ENCODE data around the gene ENKD1. TPM values are rescaled to one million over a fixed set of nuclear protein-coding genes. Genes with fewer than 3 reads are reported as not detected.

Gene ENKD1
- total and polyA plus RNA-seq, 2 donors (not counting 1 experiment from before 2014, with no cell fraction given): 13.3 to 14.3 TPM

DNA sequence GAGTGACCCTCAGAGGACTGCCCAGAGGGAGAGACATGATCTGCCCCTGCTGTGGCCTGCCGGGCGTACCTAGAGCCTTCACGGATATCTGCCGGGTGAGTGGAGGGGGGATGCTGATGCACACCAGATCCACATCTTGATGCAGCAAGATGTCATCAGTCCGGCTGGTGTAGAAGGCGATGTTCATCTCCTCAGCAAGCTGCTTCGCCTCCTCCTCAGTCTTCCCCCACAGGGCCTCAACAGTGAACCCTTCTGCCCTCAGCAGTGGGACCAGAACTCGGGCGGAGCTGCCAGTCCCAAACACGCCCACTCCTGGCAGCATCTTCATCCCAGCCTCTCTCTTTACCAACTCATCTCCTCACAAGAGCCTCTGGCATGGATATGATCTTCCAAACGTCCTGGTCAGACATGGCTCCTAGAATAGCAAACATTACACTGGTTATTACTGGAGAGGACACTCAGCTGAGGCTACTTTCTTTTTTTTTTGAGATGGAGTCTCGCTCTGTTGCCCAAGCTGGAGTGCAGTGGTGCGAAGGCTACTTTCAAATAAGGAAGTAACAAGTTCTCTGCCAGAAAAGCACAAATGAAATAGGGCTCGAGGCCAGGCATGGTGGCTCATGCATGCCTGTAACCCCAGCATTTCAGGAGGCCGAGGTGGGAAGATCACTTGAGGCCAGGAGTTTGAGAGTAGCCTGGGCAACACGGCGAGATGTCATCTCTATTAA, 19.0 kb upstream of the ENKD1 start:
- H3K27me3 ChIP-seq (replicated peaks in 1 of 4; ENCODE audit: control extremely low read depth in 1 of 4, control insufficient read depth in 3 of 4, insufficient read depth in 4 of 4, low read length in 3 of 4): no peaks in the 10 kb centered on the region
- TF ChIP-seq EZH2 (IDR thresholded peaks at IDR 0.05; ENCODE audit: borderline replicate concordance, insufficient read depth, low read depth, low read length, poor library complexity, severe bottlenecking): no peak
- TF ChIP-seq, protein P1, sequence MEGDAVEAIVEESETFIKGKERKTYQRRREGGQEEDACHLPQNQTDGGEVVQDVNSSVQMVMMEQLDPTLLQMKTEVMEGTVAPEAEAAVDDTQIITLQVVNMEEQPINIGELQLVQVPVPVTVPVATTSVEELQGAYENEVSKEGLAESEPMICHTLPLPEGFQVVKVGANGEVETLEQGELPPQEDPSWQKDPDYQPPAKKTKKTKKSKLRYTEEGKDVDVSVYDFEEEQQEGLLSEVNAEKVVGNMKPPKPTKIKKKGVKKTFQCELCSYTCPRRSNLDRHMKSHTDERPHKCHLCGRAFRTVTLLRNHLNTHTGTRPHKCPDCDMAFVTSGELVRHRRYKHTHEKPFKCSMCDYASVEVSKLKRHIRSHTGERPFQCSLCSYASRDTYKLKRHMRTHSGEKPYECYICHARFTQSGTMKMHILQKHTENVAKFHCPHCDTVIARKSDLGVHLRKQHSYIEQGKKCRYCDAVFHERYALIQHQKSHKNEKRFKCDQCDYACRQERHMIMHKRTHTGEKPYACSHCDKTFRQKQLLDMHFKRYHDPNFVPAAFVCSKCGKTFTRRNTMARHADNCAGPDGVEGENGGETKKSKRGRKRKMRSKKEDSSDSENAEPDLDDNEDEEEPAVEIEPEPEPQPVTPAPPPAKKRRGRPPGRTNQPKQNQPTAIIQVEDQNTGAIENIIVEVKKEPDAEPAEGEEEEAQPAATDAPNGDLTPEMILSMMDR (IDR thresholded peaks at IDR 0.05): no peak
- Mint-ChIP-seq H3K27ac (peak overlapping the region; percentile 83), H3K4me1 (peaks cover 24% of the 10 kb centered on the region), H3K27me3 (no peaks in the 10 kb centered on the region), H3K4me3 (peak overlapping the region; percentile 65), H3K9me3 (ENCODE audit: insufficient read depth) (no peaks in the 10 kb centered on the region)
- DNase-seq (peak; percentile 66), ATAC-seq (ENCODE audit: low read depth) (peak; percentile 86)
- peak overlapping the region; percentile 29 for H3K9ac ChIP-seq (ENCODE audit: low read length)
- peak overlapping the region; percentile 63 for H3K4me2 ChIP-seq (replicated peaks; ENCODE audit: low read depth, low read length, poor library complexity, severe bottlenecking)
- POLR2A ChIA-PET: interaction anchor here (0.8 to 1.3 kb wide), 4 partner anchors 13 to 523 kb away, joined by 3 to 5 read pairs (median 3); partner anchors contain the start of gene GFOD2
- H3K36me3 ChIP-seq (replicated peaks in 1 of 2; ENCODE audit: control extremely low read depth in 1 of 2, control insufficient read depth in 1 of 2, extremely low read depth in 1 of 2, insufficient read depth in 2 of 2, low read length in 1 of 2): peaks cover 0 to 21% of the 10 kb centered on the region in 2 experiments
- no peaks in the 10 kb centered on the region for H3K9me3 ChIP-seq (ENCODE audit: control extremely low read depth in 1 of 3, control insufficient read depth in 2 of 3, insufficient read depth in 1 of 3, low read length in 2 of 3)
- H3K4me3 ChIP-seq (ENCODE audit: control extremely low read depth in 1 of 5, extremely low read depth in 1 of 5, insufficient read depth in 1 of 5, low read depth in 2 of 5, low read length in 4 of 5): peak overlapping the region in 1 of 5 experiments; percentile 19
- H2AFZ ChIP-seq (ENCODE audit: insufficient read depth, low read depth, low read length, poor library complexity, severe bottlenecking): no peak overlapping the region
- intact Hi-C loops (cut with micrococcal nuclease): no loop called here
- H3K4me1 ChIP-seq (ENCODE audit: control insufficient read depth in 2 of 2, insufficient read depth in 2 of 2, low read length in 2 of 2): peaks cover 18 to 26% of the 10 kb centered on the region in 2 donors
- peaks cover 11% of the 10 kb centered on the region for H3K79me2 ChIP-seq (ENCODE audit: control insufficient read depth, insufficient read depth, low read length)
- no peaks in the 10 kb centered on the region for H4K20me1 ChIP-seq (ENCODE audit: control insufficient read depth, insufficient read depth, low read length, poor library complexity, severe bottlenecking)
- 82% methylated on average over 11 of the region's 17 CpGs for WGBS (ENCODE audit: insufficient coverage)
- no peak overlapping the region for H3K27ac ChIP-seq (ENCODE audit: low read length in 2 of 2)
- CTCF ChIA-PET: interaction anchor here (0.6 to 1.5 kb wide), 5 partner anchors 13 to 224 kb away, joined by 3 to 10 read pairs (median 3); no protein-coding TSS in a partner anchor

DNA sequence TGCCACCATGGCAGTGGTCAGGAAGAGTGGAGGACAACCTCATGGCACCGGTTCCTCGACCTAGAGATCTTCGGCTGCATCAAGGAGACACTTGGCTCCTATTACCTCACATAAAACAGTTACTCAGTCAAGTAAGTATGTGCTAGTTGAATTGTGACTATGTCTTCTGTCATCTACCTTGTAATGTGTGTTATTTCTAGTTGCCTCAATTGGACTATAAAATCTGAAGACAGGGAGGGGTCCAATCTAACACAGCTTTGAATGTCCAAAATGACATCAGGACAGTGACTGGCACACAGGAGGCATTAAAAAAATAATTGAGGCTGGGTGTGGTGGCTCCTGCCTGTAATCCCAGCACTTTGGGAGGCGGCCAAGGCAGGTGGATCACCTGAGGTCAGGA, 17.2 kb upstream of the ENKD1 start:
- no peak overlapping the region for H3K4me3 Mint-ChIP-seq
- Histone ChIP-seq H3K9me3 (ENCODE audit: control extremely low read depth in 1 of 3, control insufficient read depth in 2 of 3, insufficient read depth in 1 of 3, low read length in 2 of 3) (no peaks in the 10 kb centered on the region), H3K4me1 (ENCODE audit: control insufficient read depth in 2 of 2, insufficient read depth in 2 of 2, low read length in 2 of 2) (peaks cover 18 to 26% of the 10 kb centered on the region in 2 donors), H3K27me3 (replicated peaks in 1 of 4; ENCODE audit: control extremely low read depth in 1 of 4, control insufficient read depth in 3 of 4, insufficient read depth in 4 of 4, low read length in 3 of 4) (no peaks in the 10 kb centered on the region), H3K36me3 (replicated peaks in 1 of 2; ENCODE audit: control extremely low read depth in 1 of 2, control insufficient read depth in 1 of 2, extremely low read depth in 1 of 2, insufficient read depth in 2 of 2, low read length in 1 of 2) (peaks cover 0 to 21% of the 10 kb centered on the region in 2 experiments), H3K4me3 (ENCODE audit: control extremely low read depth in 1 of 5, extremely low read depth in 1 of 5, insufficient read depth in 1 of 5, low read depth in 2 of 5, low read length in 4 of 5) (no peak overlapping the region), H2AFZ (ENCODE audit: insufficient read depth, low read depth, low read length, poor library complexity, severe bottlenecking) (no peak overlapping the region), H3K79me2 (ENCODE audit: control insufficient read depth, insufficient read depth, low read length) (peaks cover 5% of the 10 kb centered on the region), H4K20me1 (ENCODE audit: control insufficient read depth, insufficient read depth, low read length, poor library complexity, severe bottlenecking) (no peaks in the 10 kb centered on the region), H3K4me2 (replicated peaks; ENCODE audit: low read depth, low read length, poor library complexity, severe bottlenecking) (no peak overlapping the region), H3K27ac (ENCODE audit: low read length in 2 of 2) (no peak overlapping the region), H3K9ac (ENCODE audit: low read length) (no peak overlapping the region)
- H3K4me1 Mint-ChIP-seq: peaks cover 24% of the 10 kb centered on the region
- POLR2A ChIA-PET: no interaction called here
- TF ChIP-seq, protein P1 (IDR thresholded peaks at IDR 0.05): no peak
- no peak for TF ChIP-seq EZH2 (IDR thresholded peaks at IDR 0.05; ENCODE audit: borderline replicate concordance, insufficient read depth, low read depth, low read length, poor library complexity, severe bottlenecking)
- intact Hi-C loops (cut with micrococcal nuclease): no loop called here
- WGBS (ENCODE audit: insufficient coverage): no CpG with 5 or more reads among the region's 4 CpGs
- H3K9me3 Mint-ChIP-seq (ENCODE audit: insufficient read depth): no peaks in the 10 kb centered on the region
- no peak overlapping the region for H3K27ac Mint-ChIP-seq
- ATAC-seq (ENCODE audit: low read depth): no peak
- no peaks in the 10 kb centered on the region for H3K27me3 Mint-ChIP-seq
- no peak for DNase-seq
- CTCF ChIA-PET: interaction anchor here (0.7 to 1.8 kb wide), 3 partner anchors 12 to 246 kb away, joined by 3 to 9 read pairs (median 3); no protein-coding TSS in a partner anchor

All from B cell (primary cell).